HG02571 (cell line): ENCODE results near the gene OGFOD2.

Source experiments
- ATAC-seq: cut with Tn5 transposase; IDR thresholded peaks from one replicate; pipeline ENCODE4 v1.9.1; 2021; ENCODE audit warnings: mild to moderate bottlenecking, moderate library complexity; ENCODE audit not compliant: unreplicated experiment

Gene OGFOD2

DNA sequence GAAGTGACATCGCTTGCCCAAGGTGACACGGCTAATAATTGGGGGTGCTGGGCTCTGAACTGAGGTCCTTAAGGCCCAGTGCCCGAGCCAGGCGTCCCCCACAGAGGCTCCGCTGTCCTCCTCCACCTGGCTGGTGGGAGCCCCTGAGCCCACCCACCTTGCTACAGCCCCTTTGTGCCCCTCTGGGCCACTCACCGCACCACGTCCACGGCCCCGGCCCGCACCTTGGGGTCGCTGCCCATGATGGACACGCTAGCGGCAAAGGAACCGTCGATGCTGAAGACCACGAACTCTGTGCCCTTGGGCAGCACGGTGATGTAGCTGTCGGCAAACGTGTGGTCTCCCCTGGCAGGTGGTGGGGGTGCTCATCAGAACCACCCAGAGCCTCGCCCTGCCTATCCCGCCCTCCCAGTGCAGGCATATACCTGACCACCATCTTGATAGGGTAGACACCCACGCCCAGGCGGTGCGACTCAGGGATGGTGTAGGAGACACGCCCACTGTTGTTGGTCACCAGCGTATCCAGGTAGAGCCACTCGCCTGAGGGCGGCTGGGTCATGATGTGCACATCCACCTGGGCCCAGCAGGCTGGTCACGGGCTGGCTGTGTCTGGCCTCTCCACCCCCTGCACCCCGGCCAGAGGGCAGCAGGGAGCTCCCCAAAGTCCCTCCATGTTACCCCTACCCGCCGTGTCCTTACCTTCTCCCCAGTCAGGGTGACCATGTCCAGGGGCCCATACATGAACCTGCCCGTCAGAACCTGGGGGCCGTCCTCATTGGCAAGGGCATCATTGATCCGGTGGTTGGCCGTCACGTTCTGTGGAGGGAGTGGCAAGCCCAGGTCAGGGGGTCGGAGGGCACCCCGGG, 12.3 kb downstream of the OGFOD2 start:
- ATAC-seq: no peak

DNA sequence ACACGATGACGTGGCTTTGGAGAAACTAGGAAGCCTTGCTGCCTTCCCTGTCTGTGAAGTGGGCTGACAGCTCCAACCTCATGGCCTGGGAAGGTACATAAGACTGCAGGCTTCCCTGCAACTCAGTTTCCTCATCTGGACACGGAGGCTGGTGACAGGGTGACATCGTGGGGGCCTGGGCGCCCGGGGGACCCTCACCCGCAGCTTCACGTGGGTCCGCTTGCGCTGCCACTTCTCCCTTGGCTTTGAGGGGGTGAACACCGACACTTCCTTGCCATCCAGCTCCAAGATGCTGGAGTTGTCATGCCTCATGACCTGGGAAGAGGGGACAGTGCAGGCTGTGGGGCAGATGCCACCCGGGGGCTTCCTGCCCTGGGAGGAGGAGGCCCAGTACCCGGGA, 13.0 kb downstream of the OGFOD2 start:
- no peak for ATAC-seq

DNA sequence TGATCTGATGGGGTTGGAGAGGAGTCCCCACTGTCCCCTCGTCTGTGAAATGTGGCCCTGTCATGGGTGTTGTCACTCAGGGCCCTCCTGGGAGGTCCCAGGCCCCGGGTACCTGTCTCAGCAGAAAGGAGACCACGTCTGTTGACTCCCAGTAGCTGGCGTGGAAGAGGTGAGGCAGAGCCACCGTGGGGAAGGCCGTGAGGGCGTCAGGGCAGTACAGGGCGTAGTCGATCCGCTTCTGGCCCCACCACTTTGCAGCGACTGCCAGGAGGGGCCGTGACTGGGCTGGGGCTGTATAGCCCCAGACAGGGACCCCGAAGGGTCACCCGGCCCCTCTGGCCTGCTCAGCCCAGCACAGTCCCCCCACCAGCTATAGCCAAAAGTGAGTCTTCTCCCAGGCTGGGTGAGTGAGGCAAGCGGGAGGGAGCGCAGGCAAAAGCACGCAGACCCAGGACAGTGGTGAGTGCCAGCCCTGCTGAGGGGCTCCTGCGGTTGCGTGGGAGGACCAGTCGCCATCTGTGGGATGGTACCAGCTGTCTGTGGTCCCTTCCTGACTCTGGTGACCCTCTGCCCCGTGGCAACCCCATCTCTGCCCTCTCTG, 13.7 kb downstream of the OGFOD2 start:
- no peak for ATAC-seq

DNA sequence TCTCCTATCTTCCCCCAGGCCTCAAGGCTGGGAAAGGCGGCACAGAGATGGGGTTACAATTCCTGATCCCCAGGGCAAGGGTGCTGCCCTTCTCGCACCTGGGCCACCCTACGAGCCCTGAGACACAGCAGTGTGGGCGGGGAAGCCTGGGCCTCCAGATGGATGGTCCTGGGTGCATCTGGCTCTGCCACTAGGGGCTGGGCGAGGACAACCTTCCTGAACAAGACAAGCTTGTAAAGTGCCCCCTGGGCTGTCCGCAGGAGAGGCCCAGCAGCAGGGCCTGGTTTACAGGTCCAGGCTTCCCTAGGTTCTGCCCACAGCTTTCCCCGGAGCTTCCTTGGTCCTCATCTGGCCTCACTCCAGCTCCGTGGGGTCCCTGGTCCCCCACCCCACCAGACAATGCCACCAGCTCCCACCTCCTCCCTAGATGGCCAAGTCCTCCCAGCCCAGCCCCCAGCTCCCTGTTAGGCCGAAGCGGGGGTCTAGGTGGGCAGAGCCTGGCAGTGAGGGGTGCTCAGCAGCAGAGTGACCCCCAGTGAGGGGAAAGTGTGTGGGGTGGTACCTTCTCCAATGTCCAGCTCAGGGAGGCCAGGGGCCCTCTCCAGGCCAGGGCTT, 14.3 kb downstream of the OGFOD2 start:
- no peak for ATAC-seq

DNA sequence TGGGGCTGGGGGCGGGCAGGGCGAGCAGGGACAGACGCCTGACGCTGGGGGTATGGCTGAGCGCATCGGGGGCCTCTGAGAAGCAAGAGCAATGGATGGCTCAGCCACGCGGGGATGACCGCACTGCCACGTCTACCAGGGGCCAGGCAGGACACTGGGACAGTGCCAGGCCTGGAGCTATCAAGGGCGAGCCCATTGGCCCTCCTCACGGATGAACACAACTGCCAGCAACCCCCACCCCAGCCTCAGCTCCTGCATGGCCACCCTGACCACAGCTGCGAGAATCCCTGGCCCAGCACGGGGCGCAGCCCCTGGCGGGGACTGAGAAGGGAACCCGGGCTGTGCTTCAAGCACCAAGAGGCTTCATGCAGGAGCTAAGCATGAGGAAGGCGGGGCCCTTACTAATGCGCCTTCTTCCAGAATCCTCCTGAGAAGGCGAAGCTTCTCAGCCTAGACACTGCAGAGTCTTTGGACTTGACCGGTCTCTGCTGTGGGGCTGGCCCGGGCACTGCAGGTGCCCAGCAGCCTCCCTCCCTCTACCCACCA, 14.9 kb downstream of the OGFOD2 start:
- no peak for ATAC-seq

DNA sequence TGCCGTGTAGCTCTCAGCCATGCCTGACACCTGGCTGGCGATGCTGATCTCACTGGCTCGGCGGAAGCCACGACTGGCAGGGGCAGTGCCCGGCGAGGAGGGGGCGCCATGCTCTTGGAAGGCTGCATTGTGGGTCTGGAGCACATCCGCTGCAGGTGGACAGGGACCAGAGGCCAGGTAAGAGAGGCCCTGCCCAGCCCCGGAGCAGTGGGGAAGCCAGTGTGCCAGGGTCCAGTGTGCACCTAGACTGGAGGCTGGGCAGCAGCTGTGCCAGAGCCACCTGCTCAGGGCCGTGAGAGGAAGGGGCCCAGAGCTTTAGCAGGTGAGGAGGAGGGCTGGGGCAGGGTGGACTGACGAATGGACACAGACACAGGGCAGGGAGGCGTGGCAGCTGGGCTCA, 15.5 kb downstream of the OGFOD2 start:
- ATAC-seq: no peak

DNA sequence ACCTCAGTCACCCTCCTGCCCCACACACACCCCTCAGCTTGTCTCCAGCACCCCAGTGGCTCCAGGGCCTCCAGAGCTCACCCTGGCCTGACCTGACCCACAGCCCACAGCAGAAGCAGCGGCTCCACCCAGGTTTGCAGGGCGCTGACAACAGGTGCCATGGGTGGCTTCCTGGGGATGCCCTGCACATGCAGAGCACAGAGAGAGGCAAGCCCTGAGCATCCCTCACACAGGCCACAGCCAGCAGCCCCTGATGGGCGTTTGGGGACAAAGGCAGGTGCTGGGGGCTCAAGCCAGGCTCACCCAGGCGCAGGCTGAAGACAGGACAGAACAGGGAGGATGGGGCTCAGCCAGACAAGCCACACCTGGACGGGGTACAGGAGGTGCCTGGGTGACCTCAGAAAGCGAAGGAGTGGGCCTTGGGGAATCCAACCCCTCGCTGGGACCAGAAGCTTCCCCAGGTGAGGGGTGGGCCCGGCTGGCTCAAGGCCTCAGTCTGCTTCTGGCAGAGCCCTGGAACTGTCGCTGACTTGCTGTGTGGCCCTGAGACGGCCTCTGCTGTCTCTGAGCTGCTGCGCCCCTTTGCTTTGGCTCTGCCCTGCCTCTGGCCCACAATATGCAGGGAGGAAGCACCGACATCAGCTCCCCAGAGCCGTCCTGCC, 16.0 kb downstream of the OGFOD2 start:
- no peak for ATAC-seq

DNA sequence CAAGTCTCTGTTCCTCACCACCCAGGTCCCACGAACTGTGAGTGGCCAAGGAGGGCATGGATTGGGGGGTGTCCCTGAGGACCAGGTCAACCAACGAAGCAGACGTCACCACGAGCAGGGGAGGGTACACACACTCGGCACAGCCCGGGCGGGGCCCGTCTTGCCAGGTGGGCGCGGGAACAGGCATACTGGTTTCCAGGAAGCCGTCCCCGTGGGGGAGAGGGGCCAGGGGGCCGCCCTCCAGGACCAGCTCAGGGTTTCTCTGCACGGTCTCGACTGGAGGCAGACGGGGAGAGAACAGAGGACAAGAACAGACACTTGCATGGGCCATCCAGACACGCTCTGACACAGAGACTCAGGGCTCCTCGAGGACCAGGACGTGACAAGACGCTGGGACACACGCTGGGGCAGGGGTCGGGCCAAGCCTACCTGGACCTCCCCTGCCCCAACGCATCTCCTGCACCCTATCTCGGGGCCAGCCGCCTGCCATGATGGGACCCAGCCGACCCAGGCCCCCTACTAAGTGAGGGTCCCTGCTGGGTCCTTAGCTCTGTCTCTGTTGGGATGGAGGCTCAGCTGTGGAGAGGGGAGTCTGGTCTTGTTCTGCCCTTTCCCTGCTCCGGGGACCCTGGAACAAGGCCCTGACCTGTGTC, 16.7 kb downstream of the OGFOD2 start:
- no peak for ATAC-seq

DNA sequence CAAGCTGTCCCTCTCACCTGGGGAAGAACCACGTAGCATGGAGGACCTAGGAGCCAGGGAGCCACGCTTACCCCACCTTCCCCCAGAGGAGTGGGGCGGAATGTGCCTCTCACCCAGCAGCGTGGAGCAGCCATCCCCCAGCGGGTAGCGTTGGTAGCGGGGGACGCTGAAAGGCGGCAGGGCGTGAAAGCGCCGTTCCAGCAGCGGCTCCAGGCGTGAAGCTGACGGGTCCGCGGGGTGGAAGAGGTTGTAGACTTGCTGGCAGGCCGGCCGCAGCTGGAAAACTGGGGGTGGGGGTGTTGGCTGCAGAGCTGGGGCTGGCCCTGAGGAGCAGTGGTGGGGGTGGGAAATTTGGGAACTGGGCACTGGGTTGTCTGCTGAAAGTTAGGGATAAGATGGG, 17.3 kb downstream of the OGFOD2 start:
- no peak for ATAC-seq

DNA sequence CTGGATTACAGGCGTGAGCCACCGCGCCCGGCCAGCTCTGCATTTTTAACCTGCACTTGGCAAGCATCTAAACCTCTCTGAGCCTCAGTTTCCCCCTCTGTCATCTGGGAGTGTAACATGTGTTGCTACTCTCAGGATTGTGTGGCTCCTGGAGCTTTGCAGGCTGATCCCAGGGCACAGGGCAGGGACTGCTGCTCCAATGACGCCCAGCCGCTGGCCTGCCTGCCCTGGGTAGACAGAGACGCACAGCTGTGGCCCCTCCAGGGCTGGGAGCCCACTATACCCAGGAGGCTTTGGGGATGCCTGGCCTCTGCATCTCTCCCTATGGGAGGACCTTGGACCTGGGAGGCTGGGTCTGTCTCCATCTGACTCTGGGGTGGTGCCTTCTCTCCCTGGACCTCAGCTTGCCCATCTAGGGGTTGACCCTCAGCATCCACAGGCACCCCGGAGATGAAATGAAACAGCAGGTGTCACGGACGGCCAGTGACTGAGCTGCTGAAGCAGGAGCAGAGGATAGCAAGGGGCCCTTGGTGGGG, 19.2 kb downstream of the OGFOD2 start:
- ATAC-seq: no peak

DNA sequence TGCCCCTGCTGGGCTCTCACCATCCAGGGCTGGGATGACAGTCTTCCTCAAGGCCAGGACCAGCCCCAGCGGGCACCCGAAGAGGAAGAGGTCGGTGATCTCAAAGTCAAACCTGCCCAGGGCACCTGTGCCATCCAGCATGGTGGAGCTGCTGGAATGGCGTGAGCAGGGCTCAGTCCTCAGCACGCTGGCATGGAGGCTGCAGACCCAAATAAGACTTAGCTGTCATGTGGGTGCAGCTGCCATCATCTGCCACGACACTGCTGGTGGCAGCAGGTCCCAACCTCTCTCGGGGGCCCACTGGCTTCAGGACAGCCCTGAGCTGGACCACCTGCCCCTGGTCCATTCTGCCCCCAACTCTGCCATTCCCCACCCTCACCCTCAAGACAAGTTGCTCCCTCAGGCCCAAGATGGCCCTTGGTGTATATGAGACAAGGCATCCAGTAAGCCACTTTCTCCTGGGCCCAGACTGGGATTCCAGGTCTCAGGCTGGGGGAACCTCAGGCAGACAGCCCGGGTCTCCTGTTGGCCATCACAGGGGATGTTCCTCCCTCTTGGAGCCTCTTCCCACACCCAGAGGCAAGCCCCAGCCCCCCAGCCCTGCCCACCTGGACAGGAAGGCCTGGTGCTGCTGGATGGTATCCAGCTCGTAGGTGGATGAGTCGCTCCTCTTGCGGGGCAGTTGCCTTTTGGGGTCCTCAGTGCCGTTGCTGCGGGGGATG, 19.9 kb downstream of the OGFOD2 start:
- no peak for ATAC-seq

DNA sequence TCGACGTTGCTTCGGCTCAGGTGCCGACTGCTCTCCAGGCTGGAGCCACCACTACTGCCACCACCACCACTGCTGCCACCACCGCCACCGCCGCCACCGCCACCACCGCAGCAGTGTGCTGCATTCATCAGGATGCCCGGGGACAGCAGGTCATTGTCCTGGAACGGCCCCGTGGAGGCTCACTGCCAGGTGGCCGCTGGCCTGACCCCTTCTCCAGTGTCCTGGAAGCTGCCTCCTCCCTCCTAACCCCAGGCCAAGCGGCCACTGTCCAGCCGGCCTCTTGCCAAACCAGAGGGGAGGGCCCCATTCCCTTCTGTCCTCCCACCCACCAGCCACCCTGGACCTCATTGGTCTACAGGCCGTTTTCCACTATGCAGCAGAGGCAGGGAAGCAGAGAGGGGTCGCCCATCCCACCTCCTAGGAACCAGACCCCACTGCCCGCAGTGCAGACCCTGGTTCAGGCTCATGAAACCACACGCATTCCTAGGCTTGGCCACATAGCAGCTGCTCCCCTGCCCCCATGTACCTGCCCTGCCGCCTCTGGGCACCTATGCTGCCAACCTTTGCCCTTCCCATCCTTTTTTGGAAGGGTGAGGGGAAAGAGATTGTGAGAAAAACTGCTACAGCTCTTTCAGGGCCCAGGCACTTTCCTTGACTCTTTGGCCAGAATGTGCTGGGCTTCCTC, 20.6 kb downstream of the OGFOD2 start:
- ATAC-seq: no peak

DNA sequence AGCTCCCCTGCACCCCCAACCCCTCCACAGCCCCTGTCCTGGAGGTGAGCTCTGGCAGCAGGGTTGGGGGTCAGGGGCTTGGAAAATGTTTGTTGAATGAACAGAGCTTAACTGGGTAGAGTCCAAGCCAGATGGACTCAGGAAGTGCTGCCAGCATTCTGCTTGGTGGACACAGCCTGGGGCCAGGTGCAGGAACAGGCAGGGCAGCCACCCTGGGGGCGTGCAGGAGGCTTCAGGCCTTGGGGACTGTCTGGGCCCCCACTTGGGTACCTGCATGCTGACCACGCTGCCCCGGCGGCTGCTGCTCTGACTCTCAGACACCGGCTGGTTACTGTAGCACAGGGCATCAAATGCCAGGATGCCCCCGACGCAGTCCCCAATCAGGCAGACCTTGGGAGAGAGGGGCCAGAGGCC, 21.2 kb downstream of the OGFOD2 start:
- no peak for ATAC-seq

DNA sequence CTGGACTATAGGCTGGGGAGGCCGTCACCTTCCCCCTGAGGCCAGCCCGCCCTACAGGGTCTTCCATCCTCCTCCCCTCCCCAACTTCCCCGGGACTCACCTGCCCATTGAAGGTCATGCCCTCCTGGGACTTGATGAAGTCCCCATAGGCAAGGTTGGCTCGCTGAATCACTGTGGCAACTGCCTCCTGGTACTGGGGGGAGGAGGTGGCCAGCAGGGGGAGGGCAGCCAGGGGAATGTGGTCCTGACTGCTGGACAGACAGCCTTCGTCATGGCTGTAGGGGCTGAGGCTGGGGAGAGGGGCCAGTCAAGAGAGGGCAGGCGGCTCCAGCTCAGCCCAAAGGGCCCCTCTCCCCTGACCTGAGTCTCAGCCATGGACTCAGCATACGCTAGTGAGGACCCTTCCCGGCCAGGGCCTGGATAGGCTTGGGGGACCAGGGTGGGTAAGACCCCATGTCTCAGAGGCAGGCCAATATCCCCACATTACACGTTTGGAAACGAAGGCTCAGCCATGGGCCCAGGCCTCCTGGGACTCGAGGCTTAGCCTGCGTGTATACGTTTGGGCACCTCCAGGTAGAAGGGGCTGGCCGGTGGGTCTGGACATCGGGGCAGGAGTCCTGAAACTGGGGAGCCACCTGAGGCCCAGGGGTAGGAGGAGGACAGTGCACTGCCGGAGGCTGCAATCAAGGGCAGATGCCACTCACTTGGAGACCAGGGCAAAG, 21.7 kb downstream of the OGFOD2 start:
- no peak for ATAC-seq

DNA sequence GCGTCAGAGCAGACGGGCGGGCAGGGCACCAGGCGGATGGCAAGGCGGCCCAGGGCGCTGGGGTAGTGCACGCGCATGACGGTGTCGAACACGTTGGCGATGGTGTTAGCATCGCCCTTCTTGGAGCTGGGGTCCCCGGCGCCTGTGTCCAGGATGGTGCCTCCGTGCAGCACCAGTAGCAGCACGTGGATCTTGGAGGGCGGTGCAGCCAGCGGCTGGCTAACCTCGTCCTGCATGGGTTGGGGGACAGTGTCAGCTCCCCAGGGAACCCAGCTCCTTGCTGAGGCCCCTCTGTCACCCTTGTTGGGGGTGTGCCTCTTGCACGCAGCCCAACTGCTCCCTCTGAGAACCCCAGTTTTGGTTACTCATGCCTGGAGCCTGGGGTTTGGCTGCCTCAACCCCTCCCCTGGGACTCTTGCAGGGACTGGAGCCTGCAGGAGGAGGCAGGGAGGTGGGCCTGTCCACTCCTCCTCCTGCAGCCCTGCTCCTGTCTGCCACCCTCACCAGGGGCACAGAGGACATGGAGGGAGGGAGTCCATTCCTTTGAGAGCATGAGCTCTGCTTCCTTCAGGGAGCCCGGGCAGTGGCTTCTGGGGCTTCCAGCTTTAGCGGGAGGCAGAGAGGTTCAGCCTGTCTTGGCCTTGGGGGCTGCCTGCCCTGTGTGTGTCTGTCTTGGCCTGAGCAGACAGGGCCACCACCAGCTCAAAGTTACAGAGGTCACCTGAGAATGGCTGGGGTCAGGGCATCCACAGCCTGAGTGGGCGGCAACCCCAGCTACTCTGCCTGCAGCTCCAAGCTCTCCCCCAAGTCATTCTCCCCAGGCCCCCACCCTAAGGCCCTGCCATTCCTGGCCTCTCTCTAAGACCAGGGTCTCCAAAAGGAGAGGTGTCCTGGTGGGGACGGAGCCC, 22.6 kb downstream of the OGFOD2 start:
- no peak for ATAC-seq

DNA sequence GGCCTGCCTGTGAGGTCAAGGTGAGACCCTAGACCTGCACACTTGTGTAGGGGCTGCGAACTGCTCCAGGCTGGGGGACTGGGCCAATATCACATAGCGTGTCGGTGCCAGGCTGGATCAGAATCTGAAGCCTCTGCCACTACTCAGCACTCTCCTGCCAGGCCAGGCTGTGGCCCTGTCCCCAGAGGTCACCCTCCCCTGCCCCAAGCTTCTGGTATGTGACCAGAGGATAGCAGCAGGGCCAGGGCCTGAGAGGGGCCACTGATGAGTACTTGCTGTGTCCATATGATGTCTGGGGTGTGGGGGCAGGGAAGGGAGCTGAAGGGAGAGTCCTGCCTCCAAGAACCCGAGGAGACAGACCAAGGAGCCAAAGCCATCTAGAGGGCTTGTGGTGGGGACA, 23.3 kb downstream of the OGFOD2 start:
- ATAC-seq: no peak

DNA sequence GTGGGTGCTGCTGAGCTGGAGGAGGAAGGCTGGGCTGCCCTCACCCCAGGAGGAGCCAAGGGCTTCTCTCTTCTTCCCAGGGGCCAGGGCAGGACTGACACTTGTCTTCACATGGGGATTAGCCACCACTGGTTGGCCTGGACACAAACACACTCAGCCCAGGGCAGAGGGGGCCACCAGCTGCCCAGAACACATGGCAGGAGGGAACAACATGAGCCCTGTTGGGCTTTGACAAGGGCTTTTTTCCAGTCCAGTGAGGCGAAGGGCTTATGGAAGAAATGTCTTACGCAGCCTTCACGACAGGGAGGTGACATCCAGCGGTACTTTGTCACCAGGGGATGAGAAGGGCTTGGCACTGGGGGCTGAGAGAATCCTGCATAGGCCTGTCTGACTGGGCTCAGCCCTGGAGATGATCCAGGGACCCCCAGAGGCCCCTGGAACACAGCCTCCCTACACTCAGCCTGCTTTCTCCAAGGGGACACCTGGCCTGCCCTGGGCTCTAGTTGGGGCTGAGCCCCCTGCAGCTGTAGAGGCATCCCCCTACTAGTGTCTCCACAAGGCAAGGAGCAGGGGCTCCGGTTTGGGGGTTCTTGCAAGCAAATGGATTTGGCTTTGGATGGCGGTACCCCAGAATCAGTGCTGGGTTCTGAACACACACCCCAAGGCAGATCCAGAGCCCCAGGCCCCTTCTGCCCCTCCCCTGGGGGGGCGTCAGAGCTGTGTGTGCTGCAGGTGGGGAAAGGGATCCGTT, 24.3 kb downstream of the OGFOD2 start:
- no peak for ATAC-seq
